Panc1 (cell line): Measurements from ENCODE around the gene PPHLN1. TPM values are rescaled to one million over a fixed set of nuclear protein-coding genes. Genes with fewer than 3 reads are reported as not detected.

ENCODE experiments used
- ATAC-seq: fragments of 200-7000 bp; cut with Tn5 transposase; 2 replicates; pipeline ENCODE4 v1.9.1; 2020; ENCODE audit warnings: mild to moderate bottlenecking, moderate library complexity
- BruUV-seq: library from RNA; stranded (reverse); fragments of 400-500 nt; replicated peaks from 2 replicates; lab custom pipeline; 2021; lab: Mats Ljungman, UMichigan
- CTCF ChIA-PET: fragments of 300-600 bp; sonication (Branson Sonifier 250); formaldehyde crosslinking; loops from one replicate; lab custom pipeline; 2022; ENCODE audit warnings: antibody characterized with exemption; lab: Charles Lee
- POLR2A ChIA-PET: fragments of 300-600 bp; sonication (Branson Sonifier 250); formaldehyde crosslinking; loops from one replicate; lab custom pipeline; 2022; ENCODE audit warnings: antibody characterized with exemption; lab: Charles Lee
- DNase-seq: peaks from one replicate; pipeline ENCODE4 v3.0.0-alpha.2; 2010; ENCODE audit warnings: low read depth, low spot score
- H3K27ac ChIP-seq: 2 replicates; pipeline ENCODE4 v1.5.1; 2011; ENCODE audit warnings: mild to moderate bottlenecking, low read length, inconsistent platforms
- H3K27me3 ChIP-seq: fragments of 200-500 bp; sonication (Bioruptor generic); 2 replicates; pipeline ENCODE4 v1.6.0; 2014; ENCODE audit warnings: low read length, inconsistent platforms; ENCODE audit not compliant: control insufficient read depth, insufficient read depth
- H3K36me3 ChIP-seq: fragments of 200-500 bp; sonication (Bioruptor generic); 2 replicates; pipeline ENCODE4 v1.5.1; 2014; ENCODE audit warnings: inconsistent platforms, mild to moderate bottlenecking, low read length, moderate library complexity; ENCODE audit not compliant: control insufficient read depth, insufficient read depth
- H3K4me1 ChIP-seq: 2 replicates; pipeline ENCODE4 v1.5.1; 2011; ENCODE audit warnings: inconsistent platforms, mild to moderate bottlenecking, low read length, moderate library complexity; ENCODE audit not compliant: control insufficient read depth, insufficient read depth
- H3K4me3 ChIP-seq, 2 experiments: 2 replicates each; pipeline ENCODE4 v1.5.1; 2011 to 2012; ENCODE audit warnings: low read depth in 2 of 2, low read length in 2 of 2, mild to moderate bottlenecking in 2 of 2, inconsistent platforms in 1 of 2, moderate library complexity in 1 of 2
- H3K9me3 ChIP-seq: fragments of 200-500 bp; sonication (Bioruptor generic); 2 replicates; pipeline ENCODE4 v1.5.1; 2014; ENCODE audit warnings: low read depth, mild to moderate bottlenecking, inconsistent platforms, low read length, moderate library complexity; ENCODE audit not compliant: control insufficient read depth, insufficient read depth
- POLR2AphosphoS5 ChIP-seq: IDR thresholded peaks from 2 replicates; pipeline ENCODE4 v1.6.1; 2012; ENCODE audit warnings: mild to moderate bottlenecking, low read depth, low read length, moderate library complexity
- REST ChIP-seq, 2 experiments: IDR thresholded peaks; 2 replicates each; pipeline ENCODE4 v1.6.1; 2011 to 2012; ENCODE audit warnings: low read depth in 2 of 2, control low read depth in 1 of 2, low read length in 1 of 2, mild to moderate bottlenecking in 1 of 2, moderate library complexity in 1 of 2; ENCODE audit not compliant: insufficient read depth in 1 of 2
- SIN3A ChIP-seq: IDR thresholded peaks from 2 replicates; pipeline ENCODE4 v1.6.1; 2012; ENCODE audit warnings: low read depth, mild to moderate bottlenecking, low read length, moderate library complexity, borderline replicate concordance; ENCODE audit not compliant: insufficient read depth
- TCF7L2 ChIP-seq: IDR thresholded peaks from 2 replicates; pipeline ENCODE4 v1.6.1; 2011; ENCODE audit warnings: mild to moderate bottlenecking, low read depth, low read length, inconsistent platforms
- in situ Hi-C: cut with HindIII; loops from 2 replicates; pipeline ENCODE4 v1.10.0; 2016; ENCODE audit warnings: low sequenced_read_pairs, low pct_unique_long_range_greater_than_20kb
- intact Hi-C: fragments of 100-400 bp; cut with micrococcal nuclease; formaldehyde crosslinking; loops from one replicate; pipeline ENCODE4 v1.10.0; 2022; ENCODE audit not compliant: unreplicated experiment
- total RNA-seq: library from RNA; stranded (reverse); gene quantifications from one replicate; pipeline ENCODE4 v1.2.1, GENCODE V29; 2021; ENCODE audit not compliant: unreplicated experiment
- TF ChIP-seq, protein P1 (sequence below): fragments of 450-650 bp; IDR thresholded peaks from 2 replicates; pipeline ENCODE4 v1.5.1; 2017; ENCODE audit warnings: mild to moderate bottlenecking

Gene PPHLN1
- total RNA-seq, 1 experiment from 2014 or later = 56.5 TPM

DNA sequence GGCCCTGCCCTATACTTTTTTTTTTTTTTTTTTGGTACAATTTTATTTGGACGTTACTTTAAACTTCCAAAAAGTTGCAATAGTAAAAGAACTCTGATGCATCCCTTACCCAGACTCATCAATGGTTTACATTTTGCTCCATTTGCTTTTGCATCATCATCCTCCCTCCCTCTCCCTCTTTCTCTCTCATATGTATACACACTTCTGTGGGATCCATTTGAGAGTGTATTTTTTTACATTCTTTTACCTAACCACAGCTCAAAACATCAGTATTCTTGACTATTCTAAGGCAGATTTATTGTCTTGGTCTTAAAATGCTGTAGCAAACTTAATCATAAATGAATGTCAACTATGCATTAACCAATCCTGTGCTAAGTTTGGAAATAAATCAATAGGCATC lies 152.0 kb downstream of the PPHLN1 start:
- peaks cover 15% of the 10 kb centered on the region; the same call in 1 of the 2 replicates for H3K4me1 ChIP-seq
- no peak overlapping the region for H3K4me3 ChIP-seq
- H3K27me3 ChIP-seq = no peaks in the 10 kb centered on the region; the same call in 1 of the 2 replicates
- TF ChIP-seq POLR2AphosphoS5 (no peak), SIN3A (no peak), REST (IDR thresholded peaks at IDR 0.05; ENCODE audit: insufficient read depth in 1 of 2, low read depth in 2 of 2, low read length in 1 of 2) (no peak), TCF7L2 (no peak)
- TF ChIP-seq, protein P1, sequence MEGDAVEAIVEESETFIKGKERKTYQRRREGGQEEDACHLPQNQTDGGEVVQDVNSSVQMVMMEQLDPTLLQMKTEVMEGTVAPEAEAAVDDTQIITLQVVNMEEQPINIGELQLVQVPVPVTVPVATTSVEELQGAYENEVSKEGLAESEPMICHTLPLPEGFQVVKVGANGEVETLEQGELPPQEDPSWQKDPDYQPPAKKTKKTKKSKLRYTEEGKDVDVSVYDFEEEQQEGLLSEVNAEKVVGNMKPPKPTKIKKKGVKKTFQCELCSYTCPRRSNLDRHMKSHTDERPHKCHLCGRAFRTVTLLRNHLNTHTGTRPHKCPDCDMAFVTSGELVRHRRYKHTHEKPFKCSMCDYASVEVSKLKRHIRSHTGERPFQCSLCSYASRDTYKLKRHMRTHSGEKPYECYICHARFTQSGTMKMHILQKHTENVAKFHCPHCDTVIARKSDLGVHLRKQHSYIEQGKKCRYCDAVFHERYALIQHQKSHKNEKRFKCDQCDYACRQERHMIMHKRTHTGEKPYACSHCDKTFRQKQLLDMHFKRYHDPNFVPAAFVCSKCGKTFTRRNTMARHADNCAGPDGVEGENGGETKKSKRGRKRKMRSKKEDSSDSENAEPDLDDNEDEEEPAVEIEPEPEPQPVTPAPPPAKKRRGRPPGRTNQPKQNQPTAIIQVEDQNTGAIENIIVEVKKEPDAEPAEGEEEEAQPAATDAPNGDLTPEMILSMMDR = no peak
- ATAC-seq (no peak), DNase-seq (no peak)
- H3K27ac ChIP-seq = no peak overlapping the region
- CTCF ChIA-PET = no interaction called here
- POLR2A ChIA-PET = no interaction called here
- no peaks in the 10 kb centered on the region for H3K9me3 ChIP-seq
- no peaks in the 10 kb centered on the region for H3K36me3 ChIP-seq
- BruUV-seq = no TSS peak
- in situ Hi-C loops (no loop called here), intact Hi-C loops (no loop called here)

DNA sequence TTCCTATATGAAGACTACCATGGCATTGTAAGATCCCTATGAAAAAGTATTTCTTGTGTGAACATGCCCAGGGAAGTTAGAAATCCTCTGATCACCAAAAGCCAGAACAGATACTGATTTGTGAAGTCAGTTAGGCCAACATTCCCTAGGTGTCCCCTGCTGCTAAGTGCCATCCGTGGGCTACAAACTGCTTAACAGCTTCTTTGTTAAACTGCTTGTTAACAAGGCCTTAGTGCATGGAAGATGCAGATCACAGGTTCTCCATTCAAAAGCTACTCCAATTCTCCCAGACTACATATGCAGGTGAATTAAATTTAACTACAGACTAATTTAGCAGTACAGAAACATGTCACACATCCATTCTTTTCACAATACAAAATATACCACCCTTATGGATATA lies 155.4 kb downstream of the PPHLN1 start:
- Histone ChIP-seq H3K27ac (peak overlapping the region; percentile 71; the same call in 1 of the 2 replicates), H3K27me3 (peaks cover 16% of the 10 kb centered on the region), H3K9me3 (no peaks in the 10 kb centered on the region), H3K4me3 (no peak overlapping the region), H3K4me1 (peaks cover 15% of the 10 kb centered on the region; the same call in 1 of the 2 replicates), H3K36me3 (no peaks in the 10 kb centered on the region)
- in situ Hi-C loops (no loop called here), intact Hi-C loops (loop anchor here (5.0 kb wide), 1 partner anchor 801 kb away; no protein-coding TSS in a partner anchor)
- ATAC-seq (no peak), DNase-seq (no peak)
- ChIA-PET CTCF (no interaction called here), POLR2A (no interaction called here)
- TF ChIP-seq POLR2AphosphoS5 = no peak
- TF ChIP-seq TCF7L2 = no peak
- TF ChIP-seq, protein P1 = no peak
- TF ChIP-seq SIN3A = no peak
- no TSS peak for BruUV-seq
